Neural progenitor cell (in vitro differentiated cells): Measurements from ENCODE around the gene SHISAL2B. TPM values are rescaled to one million over a fixed set of nuclear protein-coding genes. Genes with fewer than 3 reads are reported as not detected.
A peak's percentile ranks its signal among the peaks of the same experiment; 100 is the strongest.
"Not testable (repeated sequence)": the region's sequence is repeated elsewhere in the genome, so short reads cannot be mapped to it uniquely, and the experiment has no call there.

Experiments used
- DNase-seq: peaks from one replicate; pipeline ENCODE4 v3.0.0-alpha.2; 2016; ENCODE audit warnings: low spot score
- H2AFZ ChIP-seq: fragments of 200-600 bp; sonication (generic); replicated peaks from 2 replicates; pipeline ENCODE4 v1.6.1; 2016; ENCODE audit warnings: antibody characterized with exemption
- H3F3A ChIP-seq: fragments of 200-600 bp; sonication (generic); 2 replicates; pipeline ENCODE4 v1.6.1; 2016; ENCODE audit warnings: antibody characterized with exemption, low read depth
- H3K27ac ChIP-seq: fragments of 200-600 bp; sonication (generic); 2 replicates; pipeline ENCODE4 v1.5.1; 2016; ENCODE audit warnings: mild to moderate bottlenecking
- H3K27me3 ChIP-seq: fragments of 200-600 bp; sonication (generic); 2 replicates; pipeline ENCODE4 v1.6.1; 2016; ENCODE audit warnings: mild to moderate bottlenecking, moderate library complexity
- H3K36me3 ChIP-seq: fragments of 200-600 bp; sonication (generic); 2 replicates; pipeline ENCODE4 v1.5.1; 2016
- H3K4me1 ChIP-seq: fragments of 200-600 bp; sonication (generic); 2 replicates; pipeline ENCODE4 v1.6.1; 2016; ENCODE audit warnings: mixed run types
- H3K4me2 ChIP-seq: fragments of 200-600 bp; sonication (generic); 2 replicates; pipeline ENCODE4 v1.6.1; 2016
- H3K4me3 ChIP-seq: fragments of 200-600 bp; sonication (generic); 2 replicates; pipeline ENCODE4 v1.5.1; 2016
- H3K79me2 ChIP-seq: fragments of 200-600 bp; sonication (generic); 2 replicates; pipeline ENCODE4 v1.6.1; 2016; ENCODE audit warnings: low read depth
- H3K9ac ChIP-seq: fragments of 200-600 bp; sonication (generic); 2 replicates; pipeline ENCODE4 v1.6.1; 2016
- H3K9me3 ChIP-seq: fragments of 200-600 bp; sonication (generic); 2 replicates; pipeline ENCODE4 v1.5.1; 2016; ENCODE audit warnings: low read depth
- H4K20me1 ChIP-seq: fragments of 200-600 bp; sonication (generic); 2 replicates; pipeline ENCODE4 v1.6.1; 2016; ENCODE audit warnings: low read depth
- H3K27ac Mint-ChIP-seq: 3 replicates; pipeline ENCODE4 v1.8.0; 2021; ENCODE audit warnings: mixed read lengths
- H3K27me3 Mint-ChIP-seq: 2 replicates; pipeline ENCODE4 v1.8.0; 2022; ENCODE audit warnings: low read depth, mild to moderate bottlenecking, inconsistent platforms, moderate library complexity, mixed read lengths; ENCODE audit not compliant: insufficient read depth
- H3K36me3 Mint-ChIP-seq: 3 replicates; pipeline ENCODE4 v1.8.0; 2021; ENCODE audit warnings: mixed read lengths
- H3K4me1 Mint-ChIP-seq: 3 replicates; pipeline ENCODE4 v1.8.0; 2021; ENCODE audit warnings: mixed read lengths
- H3K4me3 Mint-ChIP-seq: 3 replicates; pipeline ENCODE4 v1.8.0; 2021; ENCODE audit warnings: mild to moderate bottlenecking, moderate library complexity, mixed read lengths
- H3K9me3 Mint-ChIP-seq: 3 replicates; pipeline ENCODE4 v1.8.0; 2020; ENCODE audit warnings: mixed read lengths
- EZH2 ChIP-seq: fragments of 200-600 bp; sonication (generic); IDR thresholded peaks from 2 replicates; pipeline ENCODE4 v1.6.1; 2017; ENCODE audit warnings: antibody characterized with exemption, mild to moderate bottlenecking, moderate library complexity
- EZH2phosphoT487 ChIP-seq: fragments of 200-600 bp; sonication (generic); IDR thresholded peaks from 2 replicates; pipeline ENCODE4 v1.6.1; 2017; ENCODE audit warnings: antibody characterized with exemption
- total RNA-seq: library from RNA; depleted of rRNA; stranded (reverse); fragments of >200 nt; gene quantifications from 2 replicates; pipeline ENCODE4 v1.2.3, GENCODE V29; 2015; ENCODE audit warnings: low replicate concordance
- TF ChIP-seq, protein P1 (sequence below): fragments of 200-600 bp; sonication (generic); IDR thresholded peaks from 2 replicates; pipeline ENCODE4 v1.5.1; 2017; ENCODE audit warnings: antibody characterized with exemption, mild to moderate bottlenecking

SHISAL2B gene
- total RNA-seq, 1 donor from 2014 or later = 17.8 TPM

DNA sequence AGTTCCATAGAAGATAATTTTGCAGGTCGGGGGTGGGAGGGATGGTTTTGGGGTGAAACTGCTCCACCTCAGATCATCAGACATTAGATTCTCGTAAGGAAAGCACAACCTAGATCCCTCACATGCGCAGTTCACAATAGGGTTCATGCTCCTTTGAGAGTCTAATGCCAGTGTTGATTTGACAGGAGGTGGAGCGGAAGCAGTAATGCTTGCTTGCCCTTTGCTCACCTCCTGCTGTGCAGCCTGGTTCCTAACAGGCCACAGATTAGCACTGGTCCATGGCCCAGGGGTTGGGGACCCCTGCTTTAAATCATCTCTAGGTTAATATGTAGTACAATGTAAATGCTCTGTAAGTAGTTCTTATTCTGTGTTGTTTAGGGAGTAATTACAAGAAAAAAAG lies 10.5 kb downstream of the SHISAL2B start:
- Histone ChIP-seq H3K4me1 (peaks cover under 1% of the 10 kb centered on the region), H3K36me3 (peaks cover 3% of the 10 kb centered on the region), H3K4me3 (no peak overlapping the region), H3K79me2 (no peaks in the 10 kb centered on the region), H3K27me3 (no peaks in the 10 kb centered on the region), H3K9me3 (peaks cover 5% of the 10 kb centered on the region), H3K4me2 (no peak overlapping the region), H3K27ac (no peak overlapping the region), H4K20me1 (no peaks in the 10 kb centered on the region), H3K9ac (no peak overlapping the region), H2AFZ (no peak overlapping the region), H3F3A (no peaks in the 10 kb centered on the region)
- H3K9me3 Mint-ChIP-seq = peaks cover 10% of the 10 kb centered on the region
- H3K4me1 Mint-ChIP-seq = no peaks in the 10 kb centered on the region
- TF ChIP-seq EZH2phosphoT487 (no peak), EZH2 (no peak)
- TF ChIP-seq, protein P1, sequence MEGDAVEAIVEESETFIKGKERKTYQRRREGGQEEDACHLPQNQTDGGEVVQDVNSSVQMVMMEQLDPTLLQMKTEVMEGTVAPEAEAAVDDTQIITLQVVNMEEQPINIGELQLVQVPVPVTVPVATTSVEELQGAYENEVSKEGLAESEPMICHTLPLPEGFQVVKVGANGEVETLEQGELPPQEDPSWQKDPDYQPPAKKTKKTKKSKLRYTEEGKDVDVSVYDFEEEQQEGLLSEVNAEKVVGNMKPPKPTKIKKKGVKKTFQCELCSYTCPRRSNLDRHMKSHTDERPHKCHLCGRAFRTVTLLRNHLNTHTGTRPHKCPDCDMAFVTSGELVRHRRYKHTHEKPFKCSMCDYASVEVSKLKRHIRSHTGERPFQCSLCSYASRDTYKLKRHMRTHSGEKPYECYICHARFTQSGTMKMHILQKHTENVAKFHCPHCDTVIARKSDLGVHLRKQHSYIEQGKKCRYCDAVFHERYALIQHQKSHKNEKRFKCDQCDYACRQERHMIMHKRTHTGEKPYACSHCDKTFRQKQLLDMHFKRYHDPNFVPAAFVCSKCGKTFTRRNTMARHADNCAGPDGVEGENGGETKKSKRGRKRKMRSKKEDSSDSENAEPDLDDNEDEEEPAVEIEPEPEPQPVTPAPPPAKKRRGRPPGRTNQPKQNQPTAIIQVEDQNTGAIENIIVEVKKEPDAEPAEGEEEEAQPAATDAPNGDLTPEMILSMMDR = no peak
- no peaks in the 10 kb centered on the region for H3K36me3 Mint-ChIP-seq
- no peaks in the 10 kb centered on the region for H3K27me3 Mint-ChIP-seq
- H3K27ac Mint-ChIP-seq = no peak overlapping the region
- DNase-seq = no peak
- no peak overlapping the region for H3K4me3 Mint-ChIP-seq

- H2AFZ ChIP-seq, H3K27me3 Mint-ChIP-seq, H3K36me3 Mint-ChIP-seq, H3K27me3 ChIP-seq, H4K20me1 ChIP-seq, H3K9me3 ChIP-seq, H3K9me3 Mint-ChIP-seq, H3K79me2 ChIP-seq, H3K4me1 ChIP-seq, H3K27ac ChIP-seq, DNase-seq, H3F3A ChIP-seq, H3K4me3 Mint-ChIP-seq, H3K4me1 Mint-ChIP-seq, H3K9ac ChIP-seq, H3K4me3 ChIP-seq, H3K27ac Mint-ChIP-seq, H3K36me3 ChIP-seq: not testable (repeated sequence)
- peak overlapping the region; percentile 38 for H3K4me2 ChIP-seq
Observed at GRCh38 chr5:64706074-64706473, 15.8 kb downstream of the SHISAL2B start.

GRCh38 chr5:64707191-64707590 lies 16.9 kb downstream of the SHISAL2B start:
- no peaks in the 10 kb centered on the region for H3K79me2 ChIP-seq
- DNase-seq = no peak

DNA sequence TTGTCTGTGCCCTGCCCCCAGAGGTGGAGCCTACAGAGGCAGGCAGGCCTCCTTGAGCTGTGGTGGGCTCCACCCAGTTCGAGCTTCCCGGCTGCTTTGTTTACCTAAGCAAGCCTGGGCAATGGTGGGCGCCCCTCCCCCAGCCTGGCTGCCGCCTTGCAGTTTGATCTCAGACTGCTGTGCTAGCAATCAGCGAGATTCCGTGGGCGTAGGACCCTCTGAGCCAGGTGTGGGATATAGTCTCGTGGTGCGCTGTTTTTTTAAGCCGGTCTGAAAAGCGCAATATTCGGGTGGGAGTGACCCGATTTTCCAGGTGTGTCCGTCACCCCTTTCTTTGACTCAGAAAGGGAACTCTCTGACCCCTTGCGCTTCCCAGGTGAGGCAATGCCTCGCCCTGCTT lies 24.2 kb downstream of the SHISAL2B start:
- not testable (repeated sequence) for H3K27ac ChIP-seq, H3K4me3 ChIP-seq, H3K4me1 ChIP-seq, H3K79me2 ChIP-seq, H3K4me3 Mint-ChIP-seq, H3K27ac Mint-ChIP-seq, H3K9me3 ChIP-seq, H3K27me3 ChIP-seq, H3K9me3 Mint-ChIP-seq, DNase-seq, H3K36me3 ChIP-seq, H3K27me3 Mint-ChIP-seq, H3K36me3 Mint-ChIP-seq, H3K9ac ChIP-seq, H4K20me1 ChIP-seq, H3K4me1 Mint-ChIP-seq
- peaks cover 10% of the 10 kb centered on the region for H3F3A ChIP-seq
- H2AFZ ChIP-seq = peak overlapping the region; percentile 57
- H3K4me2 ChIP-seq = peak overlapping the region; percentile 31

More at GRCh38 chr5:64707191-64707590, 16.9 kb downstream of the SHISAL2B start:
- no peak overlapping the region for H2AFZ ChIP-seq
- no peaks in the 10 kb centered on the region for H3K27me3 ChIP-seq
- no peaks in the 10 kb centered on the region for H3K36me3 Mint-ChIP-seq
- H3K27ac ChIP-seq = no peak overlapping the region
- no peak overlapping the region for H3K9ac ChIP-seq
- H4K20me1 ChIP-seq = no peaks in the 10 kb centered on the region
- no peak overlapping the region for H3K4me3 ChIP-seq
- H3K36me3 ChIP-seq = no peaks in the 10 kb centered on the region
- TF ChIP-seq, protein P1 = no peak
- TF ChIP-seq EZH2phosphoT487 (no peak), EZH2 (no peak)
- H3K27ac Mint-ChIP-seq = no peak overlapping the region
- H3K9me3 ChIP-seq = no peaks in the 10 kb centered on the region
- H3F3A ChIP-seq = no peaks in the 10 kb centered on the region
- H3K9me3 Mint-ChIP-seq = no peaks in the 10 kb centered on the region
- H3K4me2 ChIP-seq = no peak overlapping the region
- no peak overlapping the region for H3K4me3 Mint-ChIP-seq
- H3K4me1 ChIP-seq = peaks cover 7% of the 10 kb centered on the region
- H3K27me3 Mint-ChIP-seq = no peaks in the 10 kb centered on the region
- no peaks in the 10 kb centered on the region for H3K4me1 Mint-ChIP-seq
